Measurements from ENCODE around the gene TSPAN11. TPM values are rescaled to one million over a fixed set of nuclear protein-coding genes. Genes with fewer than 3 reads are reported as not detected.

Gene TSPAN11
- total and polyA plus RNA-seq, 2 experiments from 2014 or later = 5.2 to 9.6 TPM

GRCh38 chr12:31008961-31009840 lies 82.7 kb downstream of the TSPAN11 start:
- Histone ChIP-seq H3K4me3 (no peak overlapping the region), H3K4me1 (ENCODE audit: insufficient read depth) (no peaks in the 10 kb centered on the region), H4K20me1 (ENCODE audit: insufficient read depth, poor library complexity, severe bottlenecking) (no peaks in the 10 kb centered on the region), H3K4me2 (no peak overlapping the region), H3K9me2 (replicated peaks; ENCODE audit: insufficient read depth) (no peaks in the 10 kb centered on the region), H2AFZ (no peak overlapping the region), H3K27me3 (no peaks in the 10 kb centered on the region), H3K79me2 (no peaks in the 10 kb centered on the region), H3K27ac (no peak overlapping the region), H3K9me3 (ENCODE audit: low read depth) (no peaks in the 10 kb centered on the region), H3K36me3 (replicated peaks; ENCODE audit: insufficient read depth, low read depth) (no peaks in the 10 kb centered on the region)
- TF ChIP-seq EZH2 (IDR thresholded peaks at IDR 0.05; ENCODE audit: borderline replicate concordance) (no peak), CTCF (IDR thresholded peaks at IDR 0.05; ENCODE audit: poor library complexity) (no peak), EZH2phosphoT487 (IDR thresholded peaks at IDR 0.05; ENCODE audit: low read depth, severe bottlenecking, unreplicated experiment) (no peak)
- DNase-seq (ENCODE audit: low spot score) = no peak
- whole genome bisulfite sequencing (ENCODE audit: low lambda C conversion rate, missing lambda C conversion rate) = 84% methylated on average over 19 of the region's 19 CpGs

GRCh38 chr12:31009976-31010375 lies 83.4 kb downstream of the TSPAN11 start:
- no peak for TF ChIP-seq CTCF (IDR thresholded peaks at IDR 0.05; ENCODE audit: poor library complexity)
- no peaks in the 10 kb centered on the region for H3K79me2 ChIP-seq
- 79% methylated on average over 4 of the region's 4 CpGs for WGBS (ENCODE audit: low lambda C conversion rate, missing lambda C conversion rate)

GRCh38 chr12:31011336-31011735 lies 84.8 kb downstream of the TSPAN11 start:
- H3K79me2 ChIP-seq = no peaks in the 10 kb centered on the region
- no peak for DNase-seq (ENCODE audit: low spot score)
- no peak overlapping the region for H2AFZ ChIP-seq
- no peak overlapping the region for H3K4me3 ChIP-seq
- TF ChIP-seq CTCF (IDR thresholded peaks at IDR 0.05; ENCODE audit: poor library complexity) (no peak), EZH2phosphoT487 (IDR thresholded peaks at IDR 0.05; ENCODE audit: low read depth, severe bottlenecking, unreplicated experiment) (no peak), EZH2 (IDR thresholded peaks at IDR 0.05; ENCODE audit: borderline replicate concordance) (no peak)
- H3K9me2 ChIP-seq (replicated peaks; ENCODE audit: insufficient read depth) = no peaks in the 10 kb centered on the region
- no peaks in the 10 kb centered on the region for H3K9me3 ChIP-seq (ENCODE audit: low read depth)
- no peaks in the 10 kb centered on the region for H3K36me3 ChIP-seq (replicated peaks; ENCODE audit: insufficient read depth, low read depth)
- H3K4me2 ChIP-seq = no peak overlapping the region
- H3K27ac ChIP-seq = no peak overlapping the region
- H4K20me1 ChIP-seq (ENCODE audit: insufficient read depth, poor library complexity, severe bottlenecking) = no peaks in the 10 kb centered on the region
- WGBS (ENCODE audit: low lambda C conversion rate, missing lambda C conversion rate) = 90% methylated on average over 5 of the region's 5 CpGs
- H3K4me1 ChIP-seq (ENCODE audit: insufficient read depth) = no peaks in the 10 kb centered on the region
- no peaks in the 10 kb centered on the region for H3K27me3 ChIP-seq

More at GRCh38 chr12:31009976-31010375, 83.4 kb downstream of the TSPAN11 start:
- Histone ChIP-seq H4K20me1 (ENCODE audit: insufficient read depth, poor library complexity, severe bottlenecking) (no peaks in the 10 kb centered on the region), H3K4me2 (no peak overlapping the region), H2AFZ (no peak overlapping the region), H3K4me3 (no peak overlapping the region), H3K36me3 (replicated peaks; ENCODE audit: insufficient read depth, low read depth) (no peaks in the 10 kb centered on the region), H3K4me1 (ENCODE audit: insufficient read depth) (no peaks in the 10 kb centered on the region), H3K9me3 (ENCODE audit: low read depth) (no peaks in the 10 kb centered on the region), H3K27me3 (no peaks in the 10 kb centered on the region), H3K27ac (no peak overlapping the region), H3K9me2 (replicated peaks; ENCODE audit: insufficient read depth) (no peaks in the 10 kb centered on the region)
- no peak for DNase-seq (ENCODE audit: low spot score)

Measured in hepatocyte (in vitro differentiated cells).